Measurements from ENCODE around the gene PPEF1. TPM values are rescaled to one million over a fixed set of nuclear protein-coding genes. Genes with fewer than 3 reads are reported as not detected.
"Not testable (repeated sequence)": the region's sequence is repeated elsewhere in the genome, so short reads cannot be mapped to it uniquely, and the experiment has no call there.

The PPEF1 gene
- total RNA-seq, 1 donor from 2014 or later = not detected

DNA sequence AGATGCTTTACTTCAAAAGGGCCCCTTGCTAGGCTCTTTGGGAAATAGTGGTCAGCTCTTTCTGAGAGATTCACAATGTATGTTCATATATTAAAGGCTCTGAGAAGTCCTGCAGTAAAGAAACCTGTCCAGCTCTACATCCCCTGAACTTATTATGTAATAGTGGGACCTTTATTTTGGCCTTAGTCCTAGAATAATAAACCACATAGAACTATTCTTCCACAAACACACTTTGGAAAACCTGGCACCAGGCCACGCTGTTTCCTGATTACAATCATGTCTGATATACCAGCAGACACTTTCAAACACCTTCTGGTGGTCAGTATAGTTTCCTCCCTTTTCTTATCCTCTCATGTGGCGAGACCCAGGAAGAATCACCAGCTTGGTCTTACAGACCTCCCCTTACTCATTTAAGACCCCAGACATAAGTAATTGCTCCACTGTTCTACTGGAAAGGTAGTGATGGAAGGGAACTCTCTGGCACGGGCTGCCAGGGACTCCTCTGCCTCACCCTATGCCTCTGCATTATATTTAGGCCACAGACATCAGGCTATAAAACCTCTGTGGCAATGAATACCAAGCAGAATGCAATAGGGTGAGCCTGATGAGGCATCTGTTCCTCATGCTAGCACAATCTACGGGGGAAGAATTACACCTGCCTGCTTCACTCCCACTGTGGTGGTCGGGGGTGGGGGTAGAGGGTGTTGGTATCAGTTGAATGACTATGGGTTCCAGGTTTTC is 5.7 kb upstream of the PPEF1 start:
- peak; percentile 39 for DNase-seq (ENCODE audit: extremely low read depth, low read depth, low spot score)

GRCh38 chrX:18702362-18703195 is 4.9 kb upstream of the PPEF1 start:
- DNase-seq (ENCODE audit: extremely low read depth, low read depth, low spot score) = no peak

GRCh38 chrX:18709833-18710232 is 2.4 kb downstream of the PPEF1 start:
- no peak for DNase-seq (ENCODE audit: extremely low read depth, low read depth, low spot score)

DNA sequence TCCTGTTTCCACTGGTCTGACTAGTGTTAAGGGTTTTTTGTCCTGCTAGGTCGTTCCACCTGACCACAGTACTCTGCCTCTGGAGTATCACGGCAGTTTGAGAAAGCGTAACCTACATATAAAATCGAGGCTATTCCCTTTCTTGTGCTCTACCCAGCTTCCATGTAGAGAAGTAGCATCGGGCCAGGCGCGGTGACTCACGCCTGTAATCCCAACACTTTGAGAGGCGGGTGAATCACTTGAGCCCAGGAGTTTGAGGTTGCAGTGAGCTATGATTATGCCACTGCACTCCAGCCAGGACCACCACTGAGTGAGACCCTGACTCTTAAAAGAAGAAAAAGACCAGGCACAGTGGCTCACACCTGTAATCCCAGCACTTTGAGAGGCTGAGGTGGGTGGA is 7.5 kb downstream of the PPEF1 start:
- no peak for DNase-seq (ENCODE audit: extremely low read depth, low read depth, low spot score)

DNA sequence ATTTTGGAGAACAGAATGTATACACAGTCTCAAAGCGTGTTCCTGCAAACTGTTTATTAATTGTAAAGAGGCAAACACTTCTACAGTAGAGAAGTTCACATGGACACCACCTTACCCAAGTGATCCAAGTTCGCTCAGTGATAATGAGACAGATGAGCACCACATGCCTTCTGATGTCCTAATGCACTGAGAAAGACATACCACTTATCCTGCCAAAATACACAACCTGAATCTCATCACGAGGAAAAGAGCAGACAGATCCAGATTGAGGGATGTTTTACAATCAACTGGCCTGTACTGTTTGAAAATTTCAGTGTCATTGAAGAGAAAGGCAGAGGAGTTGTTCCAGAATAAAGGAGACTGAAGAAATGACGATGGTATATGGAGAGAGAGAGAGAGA is 12.4 kb downstream of the PPEF1 start:
- no peak for DNase-seq (ENCODE audit: extremely low read depth, low read depth, low spot score)

DNA sequence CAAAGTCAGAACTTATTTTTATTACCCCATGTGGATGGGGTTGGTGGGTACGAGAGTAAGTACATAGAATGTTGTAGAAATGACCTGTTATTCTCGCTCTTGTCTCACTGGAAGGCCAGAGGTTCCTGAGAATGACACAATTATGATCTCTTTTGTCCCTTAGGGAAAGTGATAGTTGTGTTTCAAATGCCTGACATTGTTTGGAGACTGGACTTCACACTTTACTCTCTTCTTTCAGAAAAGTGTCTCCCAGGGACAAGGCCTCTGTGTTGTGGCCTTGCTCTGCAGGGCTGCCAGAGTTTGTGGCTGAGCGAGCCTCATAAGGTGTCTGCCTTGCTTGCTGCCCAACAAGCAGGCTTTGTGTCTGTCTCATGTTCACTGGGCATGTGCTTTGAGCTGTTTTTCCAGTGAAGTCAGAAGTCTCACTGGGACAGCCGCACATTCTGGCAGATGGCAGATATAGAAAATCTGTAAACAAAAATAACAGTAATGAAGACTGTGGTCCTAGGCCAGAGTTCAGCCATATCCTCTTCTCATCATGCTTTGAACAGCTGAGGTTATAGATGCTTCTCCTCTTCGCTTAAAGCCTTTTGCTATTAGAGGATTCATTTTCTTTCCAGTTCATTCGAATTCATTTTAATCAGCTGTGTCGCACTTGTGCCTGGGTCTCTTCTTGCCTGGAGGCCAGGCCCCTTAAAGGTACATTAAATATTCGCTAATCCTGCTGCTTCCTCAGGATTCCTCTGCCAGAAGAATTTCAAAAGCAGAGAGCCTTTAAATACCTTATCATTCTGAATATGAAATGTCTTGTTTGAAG is 14.4 kb downstream of the PPEF1 start:
- DNase-seq (ENCODE audit: extremely low read depth, low read depth, low spot score) = no peak

- DNase-seq (ENCODE audit: extremely low read depth, low read depth, low spot score) = no peak
Measured at GRCh38 chrX:18722500-18723071, 15.1 kb downstream of the PPEF1 start.

DNA sequence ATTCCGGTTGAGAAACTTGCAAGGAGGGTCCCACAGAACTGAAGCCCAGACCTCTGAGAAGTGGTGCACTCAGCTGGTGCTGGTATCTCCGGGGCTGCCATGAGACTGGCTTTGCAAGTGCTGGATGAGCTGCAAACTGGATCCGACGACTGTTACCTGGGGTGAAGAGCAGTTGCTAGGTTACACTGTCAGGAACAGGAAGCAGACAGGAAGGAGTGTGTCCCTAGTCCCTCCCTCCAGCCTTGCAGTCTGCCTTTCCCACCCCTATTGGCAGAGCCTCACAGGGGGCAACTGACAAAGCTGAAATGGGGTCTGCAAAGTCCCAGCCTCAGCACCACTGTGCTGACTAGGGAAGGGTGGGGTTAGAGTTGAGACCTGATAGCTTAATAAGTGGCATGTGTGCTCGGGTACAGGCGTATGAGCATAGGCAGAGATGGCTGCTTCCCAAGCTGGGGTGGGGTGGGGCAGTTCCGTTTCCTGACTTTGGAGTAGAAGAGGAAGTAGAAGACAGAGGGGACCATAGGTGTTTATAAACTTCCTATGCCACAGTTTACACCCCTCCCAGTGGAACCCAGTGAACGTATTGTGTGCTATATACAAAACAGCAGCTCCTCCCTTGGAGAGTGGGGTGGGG is 18.0 kb downstream of the PPEF1 start:
- no peak for DNase-seq (ENCODE audit: extremely low read depth, low read depth, low spot score)

GRCh38 chrX:18733287-18733686 is 25.8 kb downstream of the PPEF1 start:
- DNase-seq (ENCODE audit: extremely low read depth, low read depth, low spot score) = no peak

- DNase-seq (ENCODE audit: extremely low read depth, low read depth, low spot score) = not testable (repeated sequence)
Measured at GRCh38 chrX:18739609-18740008, 32.2 kb downstream of the PPEF1 start.

- no peak for DNase-seq (ENCODE audit: extremely low read depth, low read depth, low spot score)
Measured at GRCh38 chrX:18748499-18748898, 41.1 kb downstream of the PPEF1 start.

DNA sequence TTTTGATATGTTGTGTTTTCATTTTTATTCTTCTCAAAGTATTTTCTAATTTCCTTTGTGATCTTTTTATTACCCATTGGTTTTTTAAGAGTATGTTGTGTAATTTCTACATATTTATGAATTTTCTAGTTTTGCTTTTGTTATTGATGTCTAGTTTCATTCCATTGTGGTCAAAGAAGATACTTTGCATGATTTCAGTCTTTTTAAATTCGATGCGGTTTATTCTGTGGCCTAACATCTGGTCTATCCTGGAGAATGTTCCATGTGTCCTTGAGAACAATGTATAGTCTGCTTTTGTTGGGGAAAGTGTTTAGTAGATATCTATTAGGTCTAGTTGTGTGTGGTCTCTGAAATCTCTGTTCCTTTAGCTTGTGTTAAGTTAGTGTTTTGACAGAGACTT is 46.2 kb downstream of the PPEF1 start:
- DNase-seq (ENCODE audit: extremely low read depth, low read depth, low spot score) = no peak

- DNase-seq (ENCODE audit: extremely low read depth, low read depth, low spot score) = no peak
Measured at GRCh38 chrX:18755651-18756050, 48.2 kb downstream of the PPEF1 start.

DNA sequence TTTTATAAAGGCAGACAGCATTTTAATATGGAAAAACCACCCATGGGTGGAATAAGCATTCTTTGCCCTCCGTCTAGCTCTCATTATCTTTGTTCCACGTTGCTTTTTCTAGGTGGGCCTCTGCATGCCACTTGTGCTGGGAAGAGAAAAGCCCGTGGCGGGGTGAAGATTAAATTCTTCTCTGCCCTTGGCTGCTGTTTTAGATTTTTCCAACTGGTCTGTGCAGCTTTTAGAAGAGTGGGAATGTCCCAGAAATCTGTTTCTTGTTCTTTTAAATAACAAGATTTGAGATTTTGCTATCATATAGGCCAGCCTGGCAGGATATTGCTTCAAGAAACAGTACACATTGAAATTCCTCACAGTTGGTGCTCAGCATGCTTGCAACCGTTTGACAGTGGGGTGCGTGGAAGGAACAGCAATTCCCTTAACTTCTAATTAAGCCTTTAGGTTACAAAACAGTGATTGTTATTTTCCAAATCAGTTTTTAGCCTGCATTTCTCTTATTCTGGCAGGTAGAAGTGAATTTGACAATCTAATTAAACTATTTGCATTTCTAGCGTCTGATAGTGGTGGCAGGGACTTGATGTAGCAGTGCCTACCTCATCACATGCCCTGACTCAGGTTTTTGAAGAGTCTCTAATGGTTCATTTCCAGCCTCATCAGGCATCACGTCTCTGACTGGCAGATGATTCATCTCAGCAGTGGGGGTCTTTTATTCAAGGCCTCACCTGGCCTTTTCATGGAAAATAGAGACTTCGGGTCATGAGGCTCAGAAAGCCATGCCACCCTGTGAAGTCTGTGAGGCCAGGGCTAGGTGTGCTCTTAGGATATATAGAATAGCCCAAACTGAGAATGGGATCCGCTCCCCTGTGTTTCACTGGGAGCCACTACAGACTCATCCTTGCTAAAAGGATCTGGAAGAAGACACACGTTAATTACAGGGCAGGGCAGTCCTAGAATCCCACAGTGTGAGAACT is 50.8 kb downstream of the PPEF1 start:
- no peak for DNase-seq (ENCODE audit: extremely low read depth, low read depth, low spot score)

- DNase-seq (ENCODE audit: extremely low read depth, low read depth, low spot score) = no peak
Measured at GRCh38 chrX:18761750-18762149, 54.3 kb downstream of the PPEF1 start.

DNA sequence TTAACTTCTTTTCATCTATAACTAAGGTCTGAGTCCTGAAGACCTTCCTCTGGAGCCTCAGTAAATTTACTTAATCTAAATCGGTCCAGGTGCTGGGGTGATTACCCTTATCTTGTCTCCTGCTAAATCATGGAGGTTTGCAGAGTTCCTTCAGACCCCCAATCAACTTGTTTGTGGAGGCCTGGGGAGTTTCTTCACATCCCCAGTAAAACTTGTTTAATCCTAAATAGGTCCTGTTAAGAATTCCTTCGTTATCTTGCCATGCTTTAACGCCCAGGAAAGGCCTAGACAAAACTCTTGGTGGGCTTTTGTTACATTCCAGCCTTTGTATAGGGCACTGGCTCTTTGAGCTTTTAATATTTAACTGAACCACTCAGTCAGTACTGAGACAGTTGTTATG is 55.7 kb downstream of the PPEF1 start:
- DNase-seq (ENCODE audit: extremely low read depth, low read depth, low spot score) = not testable (repeated sequence)

DNA sequence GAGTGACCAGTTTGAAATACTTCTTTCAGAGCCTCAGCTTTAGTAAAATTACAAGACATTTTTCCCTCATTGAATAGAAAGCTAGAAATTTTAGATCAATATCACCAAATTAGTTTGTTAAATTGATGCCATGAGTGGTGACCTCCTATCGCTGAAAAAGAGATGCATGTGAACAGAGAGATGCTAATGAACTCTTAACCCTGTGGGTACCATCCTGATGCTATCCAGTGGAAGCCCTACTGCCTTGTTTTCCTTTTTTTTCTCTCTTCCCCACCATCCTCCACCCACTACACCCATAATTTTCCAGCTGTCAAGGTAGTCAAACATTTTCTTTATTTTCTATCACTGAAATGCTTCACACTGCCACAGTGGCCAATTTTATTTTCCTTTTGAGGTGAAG is 61.9 kb downstream of the PPEF1 start:
- no peak for DNase-seq (ENCODE audit: extremely low read depth, low read depth, low spot score)

- no peak for DNase-seq (ENCODE audit: extremely low read depth, low read depth, low spot score)
Measured at GRCh38 chrX:18769812-18770573, 62.5 kb downstream of the PPEF1 start.

DNA sequence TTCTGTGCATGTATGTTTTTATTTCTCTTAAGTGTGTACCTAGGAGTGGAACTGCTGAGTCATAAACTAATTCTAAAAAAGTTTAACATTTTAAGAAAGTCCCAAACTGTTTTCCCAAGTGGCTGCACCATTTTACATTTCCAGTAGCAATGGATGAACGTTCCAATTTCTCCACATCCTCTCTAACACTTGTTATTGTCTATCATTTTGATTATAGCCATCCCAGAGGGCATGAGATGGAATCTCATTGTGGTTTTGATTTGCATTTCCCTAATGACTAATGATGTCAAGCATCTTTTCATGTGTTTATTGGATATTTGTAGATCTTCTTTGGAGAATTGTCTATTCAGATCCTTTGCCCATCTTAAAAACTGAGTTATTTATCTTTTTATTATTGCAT is 82.5 kb downstream of the PPEF1 start:
- DNase-seq (ENCODE audit: extremely low read depth, low read depth, low spot score) = no peak
